GM18502 (cell line): ENCODE measurements around the gene KRTAP13-4.

Experiments used
- ATAC-seq: cut with Tn5 transposase; IDR thresholded peaks from one replicate; pipeline ENCODE4 v1.9.1; 2021; ENCODE audit warnings: mild to moderate bottlenecking; ENCODE audit not compliant: unreplicated experiment, poor library complexity

KRTAP13-4 gene

GRCh38 chr21:30430170-30430655, at the start of gene KRTAP13-4:
TSS of gene KRTAP13-4 (plus strand) at chr21:30430220. CDS start at chr21:30430276, 56 bp downstream.
- no peak for ATAC-seq

GRCh38 chr21:30382201-30382600, 47.8 kb upstream of the KRTAP13-4 start:
- no peak for ATAC-seq

- ATAC-seq = no peak
Observed at GRCh38 chr21:30391492-30392025, 38.5 kb upstream of the KRTAP13-4 start.

- ATAC-seq = no peak
Observed at GRCh38 chr21:30395731-30396130, 34.3 kb upstream of the KRTAP13-4 start, which contains the start of gene KRTAP13-1. TSS of gene KRTAP13-1 (plus strand) at chr21:30396031. CDS start at chr21:30396087, 56 bp downstream.

- ATAC-seq = peak; percentile 80
Observed at GRCh38 chr21:30408782-30409494, 21.1 kb upstream of the KRTAP13-4 start.

- no peak for ATAC-seq
Observed at GRCh38 chr21:30415993-30416392, 14.0 kb upstream of the KRTAP13-4 start.

GRCh38 chr21:30425826-30426225, 4.2 kb upstream of the KRTAP13-4 start, which contains the start of gene KRTAP13-3:
TSS of gene KRTAP13-3 (minus strand) at chr21:30425926. CDS start at chr21:30425912, 14 bp downstream.
- ATAC-seq = no peak

- no peak for ATAC-seq
Observed at GRCh38 chr21:30426731-30427130, 3.3 kb upstream of the KRTAP13-4 start.

GRCh38 chr21:30434033-30434631, 4.1 kb downstream of the KRTAP13-4 start:
- ATAC-seq = peak; percentile 84

GRCh38 chr21:30437010-30437565, 7.1 kb downstream of the KRTAP13-4 start:
- ATAC-seq = no peak

- no peak for ATAC-seq
Observed at GRCh38 chr21:30439975-30440374, 10.0 kb downstream of the KRTAP13-4 start, which contains the start of gene KRTAP15-1. TSS of gene KRTAP15-1 (plus strand) at chr21:30440275. CDS start at chr21:30440328, 53 bp downstream.

GRCh38 chr21:30443226-30443625, 13.2 kb downstream of the KRTAP13-4 start:
- no peak for ATAC-seq

GRCh38 chr21:30444204-30444603, 14.2 kb downstream of the KRTAP13-4 start:
- no peak for ATAC-seq

GRCh38 chr21:30447056-30447455, 17.0 kb downstream of the KRTAP13-4 start:
- no peak for ATAC-seq

GRCh38 chr21:30448514-30448913, 18.5 kb downstream of the KRTAP13-4 start:
- no peak for ATAC-seq

- ATAC-seq = no peak
Observed at GRCh38 chr21:30463713-30464112, 33.7 kb downstream of the KRTAP13-4 start.

GRCh38 chr21:30468900-30469714, 39.1 kb downstream of the KRTAP13-4 start:
- ATAC-seq = no peak

GRCh38 chr21:30478004-30478403, 48.0 kb downstream of the KRTAP13-4 start:
- ATAC-seq = no peak

- ATAC-seq = no peak
Observed at GRCh38 chr21:30479259-30479658, 49.2 kb downstream of the KRTAP13-4 start.

GRCh38 chr21:30480145-30480544, 50.1 kb downstream of the KRTAP13-4 start, which contains the start of gene KRTAP19-1:
TSS of gene KRTAP19-1 (minus strand) at chr21:30480367. CDS start at chr21:30480317, 50 bp downstream.
- ATAC-seq = no peak
